Thoracic aorta (tissue), 2 donors: Measurements from ENCODE around the gene GRM8. TPM values are rescaled to one million over a fixed set of nuclear protein-coding genes. Genes with fewer than 3 reads are reported as not detected.

Experiments
- ATAC-seq: fragments of 150-250 bp; one replicate; pipeline ENCODE4 v1.8.0; 2017; ENCODE audit warnings: low read depth; ENCODE audit not compliant: insufficient number of reproducible peaks, low FRiP score
- DNase-seq: peaks from one replicate; pipeline ENCODE4 v3.0.0-alpha.2; 2020; ENCODE audit warnings: low spot score
- H3K27ac ChIP-seq, 2 donors: fragments of 200-600 bp; sonication (generic); 1 replicate in 1 of 2; 2 replicates in 1 of 2; pipeline ENCODE4 v1.5.1; 2016; ENCODE audit warnings: mild to moderate bottlenecking in 2 of 2, moderate library complexity in 2 of 2
- H3K27me3 ChIP-seq: fragments of 200-600 bp; sonication (generic); replicated peaks from 2 replicates; pipeline ENCODE4 v1.6.0; 2016; ENCODE audit warnings: mild to moderate bottlenecking; ENCODE audit not compliant: insufficient read depth
- H3K36me3 ChIP-seq: fragments of 200-600 bp; sonication (generic); one replicate; pipeline ENCODE4 v1.5.1; 2016
- H3K4me1 ChIP-seq, 2 donors: fragments of 200-600 bp; sonication (generic); 1 replicate in 1 of 2; 2 replicates in 1 of 2; pipeline versions ENCODE4 v1.5.1 to v1.6.0; 2016; ENCODE audit warnings: low read depth in 2 of 2, mild to moderate bottlenecking in 1 of 2; ENCODE audit not compliant: control insufficient read depth in 1 of 2
- H3K4me3 ChIP-seq: fragments of 200-600 bp; sonication (generic); 2 replicates; pipeline ENCODE4 v1.5.1; 2016; ENCODE audit warnings: mild to moderate bottlenecking
- H3K9me3 ChIP-seq: fragments of 200-600 bp; sonication (generic); 2 replicates; pipeline ENCODE4 v1.5.1; 2016
- total RNA-seq, 2 donors: library from RNA; depleted of rRNA; stranded (reverse); fragments of >200 nt; gene quantifications; one replicate each; pipeline versions ENCODE4 v1.1.0 to v1.2.3, GENCODE V29; 2016
- TF ChIP-seq, protein P1 (sequence below): fragments of 200-600 bp; sonication (generic); IDR thresholded peaks from one replicate; pipeline ENCODE4 v1.5.1; 2019; ENCODE audit warnings: antibody characterized with exemption

Gene GRM8
- total RNA-seq, 2 donors from 2014 or later = not detected

DNA sequence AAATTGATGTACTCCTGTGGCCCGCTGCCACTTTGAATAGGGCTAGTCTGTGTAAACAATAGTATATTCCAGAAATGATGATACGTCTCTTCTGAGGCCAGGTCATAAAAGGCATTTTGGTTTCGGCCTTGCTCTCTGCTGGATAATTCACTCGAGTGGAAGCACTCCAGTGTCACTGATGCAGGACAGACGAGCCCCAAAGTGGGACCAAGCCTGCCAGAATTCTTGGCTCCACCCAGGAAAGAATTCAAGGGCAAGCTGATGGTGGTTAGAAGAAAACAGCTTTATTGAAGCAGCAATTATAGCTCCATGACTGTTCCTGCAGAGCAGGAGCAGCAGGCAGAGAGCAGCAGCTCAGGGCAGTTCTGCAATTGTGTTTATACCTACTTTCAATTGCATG, 717.6 kb downstream of the GRM8 start:
- TF ChIP-seq, protein P1, sequence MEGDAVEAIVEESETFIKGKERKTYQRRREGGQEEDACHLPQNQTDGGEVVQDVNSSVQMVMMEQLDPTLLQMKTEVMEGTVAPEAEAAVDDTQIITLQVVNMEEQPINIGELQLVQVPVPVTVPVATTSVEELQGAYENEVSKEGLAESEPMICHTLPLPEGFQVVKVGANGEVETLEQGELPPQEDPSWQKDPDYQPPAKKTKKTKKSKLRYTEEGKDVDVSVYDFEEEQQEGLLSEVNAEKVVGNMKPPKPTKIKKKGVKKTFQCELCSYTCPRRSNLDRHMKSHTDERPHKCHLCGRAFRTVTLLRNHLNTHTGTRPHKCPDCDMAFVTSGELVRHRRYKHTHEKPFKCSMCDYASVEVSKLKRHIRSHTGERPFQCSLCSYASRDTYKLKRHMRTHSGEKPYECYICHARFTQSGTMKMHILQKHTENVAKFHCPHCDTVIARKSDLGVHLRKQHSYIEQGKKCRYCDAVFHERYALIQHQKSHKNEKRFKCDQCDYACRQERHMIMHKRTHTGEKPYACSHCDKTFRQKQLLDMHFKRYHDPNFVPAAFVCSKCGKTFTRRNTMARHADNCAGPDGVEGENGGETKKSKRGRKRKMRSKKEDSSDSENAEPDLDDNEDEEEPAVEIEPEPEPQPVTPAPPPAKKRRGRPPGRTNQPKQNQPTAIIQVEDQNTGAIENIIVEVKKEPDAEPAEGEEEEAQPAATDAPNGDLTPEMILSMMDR = no peak

DNA sequence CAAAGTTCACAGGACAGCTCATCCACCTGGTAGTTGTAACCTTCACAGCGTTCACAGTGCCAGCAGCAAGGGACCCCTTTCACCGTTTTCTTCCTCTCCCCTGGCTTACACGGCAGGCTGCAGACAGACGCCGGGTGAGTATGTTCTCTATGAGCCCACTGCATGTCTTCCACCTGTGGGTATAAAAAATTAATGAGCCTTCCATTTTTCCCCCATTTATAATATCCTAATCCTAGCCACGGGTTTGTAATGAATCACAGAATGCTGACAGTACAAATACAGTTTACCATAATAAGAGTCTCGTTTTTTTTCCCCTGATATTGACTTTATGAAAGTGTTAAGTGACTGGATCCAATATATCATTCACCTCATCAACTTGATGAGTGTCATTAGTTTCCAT, 719.0 kb downstream of the GRM8 start:
- no peak for ATAC-seq
- no peak for DNase-seq

More for the DNA sequence above, 717.6 kb downstream of the GRM8 start:
- DNase-seq (no peak), ATAC-seq (no peak)
- no peaks in the 10 kb centered on the region for H3K36me3 ChIP-seq
- H3K27ac ChIP-seq = no peak overlapping the region
- no peaks in the 10 kb centered on the region for H3K9me3 ChIP-seq
- H3K27me3 ChIP-seq = no peaks in the 10 kb centered on the region
- H3K4me3 ChIP-seq = no peak overlapping the region
- H3K4me1 ChIP-seq = no peaks in the 10 kb centered on the region

DNA sequence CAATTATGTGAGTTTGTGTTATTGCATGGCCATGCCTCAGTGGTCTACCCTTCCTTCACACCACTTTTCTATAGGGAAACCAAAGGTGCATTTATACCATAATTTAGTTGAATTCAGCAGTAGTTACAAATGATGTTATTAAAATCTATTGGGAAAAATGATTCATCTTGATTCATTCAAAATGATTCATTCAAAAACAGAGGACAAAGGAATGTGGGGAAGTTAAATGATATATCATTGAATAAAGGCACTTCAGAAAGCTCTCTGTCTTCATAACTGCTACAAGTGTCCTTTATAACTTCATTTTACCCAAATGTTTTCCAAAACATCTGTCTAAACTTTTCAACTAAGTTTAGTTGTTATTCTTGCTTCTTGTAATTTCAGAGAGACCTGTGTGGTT, 722.9 kb downstream of the GRM8 start:
- ATAC-seq = no peak
- no peak for DNase-seq

More for the DNA sequence above, 719.0 kb downstream of the GRM8 start:
- TF ChIP-seq, protein P1 = no peak
- Histone ChIP-seq H3K4me3 (no peak overlapping the region), H3K4me1 (no peaks in the 10 kb centered on the region), H3K9me3 (no peaks in the 10 kb centered on the region), H3K36me3 (no peaks in the 10 kb centered on the region), H3K27ac (no peak overlapping the region), H3K27me3 (no peaks in the 10 kb centered on the region)

DNA sequence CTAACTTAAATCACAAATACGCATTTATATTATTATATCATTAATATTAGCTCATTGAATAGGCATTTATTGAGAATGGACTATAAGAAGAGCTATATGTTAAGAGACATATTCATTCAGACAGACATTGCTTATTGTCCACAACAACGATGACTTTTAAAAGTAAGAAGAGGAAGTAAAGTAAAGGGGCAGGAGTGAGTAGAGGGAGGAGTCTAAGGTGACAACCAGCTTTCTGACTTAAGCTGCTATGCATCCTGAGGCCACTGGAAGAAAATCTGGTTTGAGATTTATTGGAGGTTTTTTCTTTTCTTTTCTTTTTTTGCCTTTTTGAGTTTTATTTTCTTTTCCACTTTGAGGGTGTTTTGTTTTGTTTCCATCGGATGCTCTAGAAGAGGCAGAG, 723.5 kb downstream of the GRM8 start:
- TF ChIP-seq, protein P1 = no peak
- DNase-seq = no peak
- no peak overlapping the region for H3K27ac ChIP-seq
- H3K27me3 ChIP-seq = no peaks in the 10 kb centered on the region
- H3K36me3 ChIP-seq = no peaks in the 10 kb centered on the region
- H3K9me3 ChIP-seq = no peaks in the 10 kb centered on the region
- H3K4me3 ChIP-seq = no peak overlapping the region
- ATAC-seq = no peak
- H3K4me1 ChIP-seq = no peaks in the 10 kb centered on the region

More for the DNA sequence above, 722.9 kb downstream of the GRM8 start:
- TF ChIP-seq, protein P1 = no peak
- H3K9me3 ChIP-seq = no peaks in the 10 kb centered on the region
- H3K27me3 ChIP-seq = no peaks in the 10 kb centered on the region
- H3K4me1 ChIP-seq = no peaks in the 10 kb centered on the region
- H3K27ac ChIP-seq = no peak overlapping the region
- no peak overlapping the region for H3K4me3 ChIP-seq
- H3K36me3 ChIP-seq = no peaks in the 10 kb centered on the region

DNA sequence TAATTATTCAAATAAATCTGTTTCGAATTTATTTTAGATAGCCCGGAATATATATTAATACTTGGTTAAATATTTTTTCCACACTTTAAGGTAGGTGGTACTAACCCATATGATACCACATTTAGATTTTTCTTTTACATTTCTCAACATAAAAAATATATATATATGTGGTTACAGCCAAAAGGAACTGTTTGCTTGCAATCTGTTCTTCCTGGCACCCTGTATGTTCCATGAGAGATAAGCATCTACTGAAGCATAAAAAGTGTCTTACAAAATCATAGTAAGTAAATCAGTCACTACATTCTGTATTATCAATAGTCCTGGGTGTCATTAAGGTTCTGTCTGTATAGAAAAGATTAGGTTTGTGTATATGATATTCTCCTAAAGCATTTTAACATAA, 726.8 kb downstream of the GRM8 start:
- DNase-seq = no peak
- H3K36me3 ChIP-seq = no peaks in the 10 kb centered on the region
- no peak for ATAC-seq
- TF ChIP-seq, protein P1 = no peak
- no peak overlapping the region for H3K4me3 ChIP-seq
- H3K27me3 ChIP-seq = no peaks in the 10 kb centered on the region
- H3K9me3 ChIP-seq = no peaks in the 10 kb centered on the region
- H3K4me1 ChIP-seq = no peaks in the 10 kb centered on the region
- H3K27ac ChIP-seq = no peak overlapping the region
